ENCODE measurements around the gene MS4A10. TPM values are rescaled to one million over a fixed set of nuclear protein-coding genes. Genes with fewer than 3 reads are reported as not detected.

Gene MS4A10
- total and polyA plus RNA-seq, 2 of the 8 experiments (the other 6 are each of a cell fraction or from before 2014, with no cell fraction given), result not detected

GRCh38 chr11:60750911-60751310 lies 34.2 kb upstream of the MS4A10 start:
- no peak overlapping the region for H4K91ac ChIP-seq (replicated peaks; ENCODE audit: insufficient read length, low read length)
- DNase-seq (ENCODE audit: low read depth in 1 of 2, low spot score in 2 of 2), result no peak
- no peak overlapping the region for H3K23ac ChIP-seq (ENCODE audit: insufficient read length)
- no peak overlapping the region for H3K4me2 ChIP-seq (ENCODE audit: insufficient read depth in 1 of 2, low read depth in 2 of 2, low read length in 2 of 2)
- no peak overlapping the region for H2AFZ ChIP-seq (ENCODE audit: low read length)
- POLR2A ChIA-PET (ENCODE audit: partially characterized antibody), result no interaction called here
- CTCF ChIA-PET (ENCODE audit: partially characterized antibody), result interaction anchor here (2.3 kb wide), 1 partner anchor 12 kb away, joined by 13 read pairs; no protein-coding TSS in a partner anchor
- peaks cover 0 to 4% of the 10 kb centered on the region in 2 experiments for H4K20me1 ChIP-seq (replicated peaks in 1 of 2; ENCODE audit: control insufficient read depth in 1 of 2, insufficient read depth in 2 of 2, low read length in 2 of 2)
- H3K14ac ChIP-seq (ENCODE audit: insufficient read length), result no peak overlapping the region
- WGBS, 2 experiments (ENCODE audit: extremely low coverage in 1 of 2, insufficient coverage in 1 of 2, insufficient read length in 1 of 2, insufficient replicate concordance in 2 of 2, low coverage in 1 of 2, low lambda C conversion rate in 2 of 2, missing lambda C conversion rate in 1 of 2), result 71% methylated on average over 3 of the region's 3 CpGs; no CpG with 5 or more reads in 1 of the 2 experiments
- H3K79me2 ChIP-seq (ENCODE audit: control insufficient read depth in 1 of 2, insufficient read depth in 2 of 2, low read length in 2 of 2), result no peaks in the 10 kb centered on the region
- no peak overlapping the region for H2BK120ac ChIP-seq (replicated peaks; ENCODE audit: low read depth, low read length)
- H3K79me1 ChIP-seq (ENCODE audit: low read depth, low read length), result no peaks in the 10 kb centered on the region
- no peak overlapping the region for H2BK15ac ChIP-seq (ENCODE audit: low read length)
- no peak overlapping the region for H3K4me3 ChIP-seq (ENCODE audit: extremely low read depth in 1 of 4, insufficient read depth in 2 of 4, low read depth in 3 of 4, low read length in 4 of 4)
- H3K9me3 ChIP-seq (ENCODE audit: insufficient read depth in 2 of 2, low read depth in 1 of 2, low read length in 1 of 2), result no peaks in the 10 kb centered on the region
- no peak overlapping the region for H2BK20ac ChIP-seq (ENCODE audit: low read length)
- H2BK12ac ChIP-seq (ENCODE audit: low read depth, low read length), result no peak overlapping the region
- no peak overlapping the region for H4K5ac ChIP-seq (ENCODE audit: insufficient read length, low read depth, low read length)
- no peak overlapping the region for H3K18ac ChIP-seq (ENCODE audit: extremely low read depth, low read length)
- H3K9ac ChIP-seq (replicated peaks in 1 of 4; ENCODE audit: extremely low read depth in 1 of 4, low read depth in 3 of 4, low read length in 3 of 4), result no peak overlapping the region
- no peaks in the 10 kb centered on the region for H3K36me3 ChIP-seq (ENCODE audit: control insufficient read depth in 2 of 4, insufficient read depth in 4 of 4, low read length in 3 of 4)
- no peak overlapping the region for H4K8ac ChIP-seq (ENCODE audit: extremely low read depth, insufficient read depth, low read length)
- H3K4me1 ChIP-seq (replicated peaks in 1 of 4; ENCODE audit: control insufficient read depth in 3 of 4, insufficient read depth in 4 of 4, low read length in 3 of 4), result no peaks in the 10 kb centered on the region
- no peaks in the 10 kb centered on the region for H3K27me3 ChIP-seq (replicated peaks in 1 of 4; ENCODE audit: control insufficient read depth in 3 of 4, extremely low read depth in 1 of 4, insufficient read depth in 3 of 4, low read length in 3 of 4)
- no peak for FAIRE-seq
- no peaks in the 10 kb centered on the region for H3K23me2 ChIP-seq (ENCODE audit: low read depth, low read length)
- no peak overlapping the region for H2BK5ac ChIP-seq (ENCODE audit: low read depth, low read length)
- H3K4ac ChIP-seq (replicated peaks; ENCODE audit: insufficient read length, low read depth, low read length), result no peak overlapping the region
- no peak overlapping the region for H2AK5ac ChIP-seq (ENCODE audit: low read depth, low read length)
- H3K56ac ChIP-seq (replicated peaks; ENCODE audit: insufficient read length, low read depth, low read length), result no peak overlapping the region
- H3K27ac ChIP-seq (ENCODE audit: low read depth, low read length), result no peak overlapping the region
- TF ChIP-seq, protein P1, sequence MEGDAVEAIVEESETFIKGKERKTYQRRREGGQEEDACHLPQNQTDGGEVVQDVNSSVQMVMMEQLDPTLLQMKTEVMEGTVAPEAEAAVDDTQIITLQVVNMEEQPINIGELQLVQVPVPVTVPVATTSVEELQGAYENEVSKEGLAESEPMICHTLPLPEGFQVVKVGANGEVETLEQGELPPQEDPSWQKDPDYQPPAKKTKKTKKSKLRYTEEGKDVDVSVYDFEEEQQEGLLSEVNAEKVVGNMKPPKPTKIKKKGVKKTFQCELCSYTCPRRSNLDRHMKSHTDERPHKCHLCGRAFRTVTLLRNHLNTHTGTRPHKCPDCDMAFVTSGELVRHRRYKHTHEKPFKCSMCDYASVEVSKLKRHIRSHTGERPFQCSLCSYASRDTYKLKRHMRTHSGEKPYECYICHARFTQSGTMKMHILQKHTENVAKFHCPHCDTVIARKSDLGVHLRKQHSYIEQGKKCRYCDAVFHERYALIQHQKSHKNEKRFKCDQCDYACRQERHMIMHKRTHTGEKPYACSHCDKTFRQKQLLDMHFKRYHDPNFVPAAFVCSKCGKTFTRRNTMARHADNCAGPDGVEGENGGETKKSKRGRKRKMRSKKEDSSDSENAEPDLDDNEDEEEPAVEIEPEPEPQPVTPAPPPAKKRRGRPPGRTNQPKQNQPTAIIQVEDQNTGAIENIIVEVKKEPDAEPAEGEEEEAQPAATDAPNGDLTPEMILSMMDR (IDR thresholded peaks at IDR 0.05; ENCODE audit: control extremely low read depth in 1 of 3, insufficient read depth in 1 of 3, low read depth in 1 of 3, low read length in 3 of 3), result no peak
- TF ChIP-seq MAFK (IDR thresholded peaks at IDR 0.05; ENCODE audit: low read depth, low read length) (no peak), GTF2F1 (IDR thresholded peaks at IDR 0.05; ENCODE audit: borderline replicate concordance, low read depth, low read length) (no peak), JUN (IDR thresholded peaks at IDR 0.05; ENCODE audit: low read depth, low read length) (no peak), POU5F1 (IDR thresholded peaks at IDR 0.05; ENCODE audit: low read depth, low read length) (no peak), CBX5 (IDR thresholded peaks at IDR 0.05; ENCODE audit: low read depth, low read length) (no peak), JUND (IDR thresholded peaks at IDR 0.05; ENCODE audit: low read length) (no peak), EP300 (IDR thresholded peaks at IDR 0.05; ENCODE audit: borderline replicate concordance in 1 of 2, low read depth in 2 of 2, low read length in 2 of 2) (no peak), TEAD4 (IDR thresholded peaks at IDR 0.05; ENCODE audit: low read depth, low read length) (no peak), YY1 (IDR thresholded peaks at IDR 0.05; ENCODE audit: low read depth, low read length) (no peak), POLR2A (IDR thresholded peaks at IDR 0.05; ENCODE audit: control extremely low read depth in 1 of 2, low read depth in 2 of 2, low read length in 2 of 2) (no peak)
- TF ChIP-seq, protein P2, sequence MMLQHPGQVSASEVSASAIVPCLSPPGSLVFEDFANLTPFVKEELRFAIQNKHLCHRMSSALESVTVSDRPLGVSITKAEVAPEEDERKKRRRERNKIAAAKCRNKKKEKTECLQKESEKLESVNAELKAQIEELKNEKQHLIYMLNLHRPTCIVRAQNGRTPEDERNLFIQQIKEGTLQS (IDR thresholded peaks at IDR 0.05; ENCODE audit: insufficient read depth, low read depth, low read length), result no peak

Data from H1 (cell line).